Measurements from ENCODE around the gene DDX3X.

- TF ChIP-seq, protein P1, sequence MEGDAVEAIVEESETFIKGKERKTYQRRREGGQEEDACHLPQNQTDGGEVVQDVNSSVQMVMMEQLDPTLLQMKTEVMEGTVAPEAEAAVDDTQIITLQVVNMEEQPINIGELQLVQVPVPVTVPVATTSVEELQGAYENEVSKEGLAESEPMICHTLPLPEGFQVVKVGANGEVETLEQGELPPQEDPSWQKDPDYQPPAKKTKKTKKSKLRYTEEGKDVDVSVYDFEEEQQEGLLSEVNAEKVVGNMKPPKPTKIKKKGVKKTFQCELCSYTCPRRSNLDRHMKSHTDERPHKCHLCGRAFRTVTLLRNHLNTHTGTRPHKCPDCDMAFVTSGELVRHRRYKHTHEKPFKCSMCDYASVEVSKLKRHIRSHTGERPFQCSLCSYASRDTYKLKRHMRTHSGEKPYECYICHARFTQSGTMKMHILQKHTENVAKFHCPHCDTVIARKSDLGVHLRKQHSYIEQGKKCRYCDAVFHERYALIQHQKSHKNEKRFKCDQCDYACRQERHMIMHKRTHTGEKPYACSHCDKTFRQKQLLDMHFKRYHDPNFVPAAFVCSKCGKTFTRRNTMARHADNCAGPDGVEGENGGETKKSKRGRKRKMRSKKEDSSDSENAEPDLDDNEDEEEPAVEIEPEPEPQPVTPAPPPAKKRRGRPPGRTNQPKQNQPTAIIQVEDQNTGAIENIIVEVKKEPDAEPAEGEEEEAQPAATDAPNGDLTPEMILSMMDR (IDR thresholded peaks at IDR 0.05 in 2 of 3, conservative IDR thresholded peaks at IDR 0.05 in 1 of 3; ENCODE audit: insufficient read depth in 2 of 3, low read depth in 1 of 3, low read length in 3 of 3): no peak
- TF ChIP-seq NRF1 (conservative IDR thresholded peaks at IDR 0.05 in 1 of 2, IDR thresholded peaks at IDR 0.05 in 1 of 2) (no peak), ZNF12 (CRISPR knock-in tag; IDR thresholded peaks at IDR 0.05) (no peak), TEAD4 (IDR thresholded peaks at IDR 0.05; ENCODE audit: low read length) (no peak), TEAD4 (CRISPR knock-in tag; IDR thresholded peaks at IDR 0.05; ENCODE audit: borderline replicate concordance) (no peak), CBFB (CRISPR knock-in tag; IDR thresholded peaks at IDR 0.05) (no peak), AFF4 (CRISPR knock-in tag; IDR thresholded peaks at IDR 0.05) (no peak)
These were observed 71.6 kb downstream of the DDX3X start for GRCh38 chrX:41405551-41405950.
